D341Med (cell line): ENCODE data around the gene PRG3.

ENCODE experiments used
- DNase-seq: peaks from one replicate; pipeline ENCODE4 v3.0.0; 2012; ENCODE audit warnings: low spot score

The PRG3 gene, protein sequence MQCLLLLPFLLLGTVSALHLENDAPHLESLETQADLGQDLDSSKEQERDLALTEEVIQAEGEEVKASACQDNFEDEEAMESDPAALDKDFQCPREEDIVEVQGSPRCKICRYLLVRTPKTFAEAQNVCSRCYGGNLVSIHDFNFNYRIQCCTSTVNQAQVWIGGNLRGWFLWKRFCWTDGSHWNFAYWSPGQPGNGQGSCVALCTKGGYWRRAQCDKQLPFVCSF

DNA sequence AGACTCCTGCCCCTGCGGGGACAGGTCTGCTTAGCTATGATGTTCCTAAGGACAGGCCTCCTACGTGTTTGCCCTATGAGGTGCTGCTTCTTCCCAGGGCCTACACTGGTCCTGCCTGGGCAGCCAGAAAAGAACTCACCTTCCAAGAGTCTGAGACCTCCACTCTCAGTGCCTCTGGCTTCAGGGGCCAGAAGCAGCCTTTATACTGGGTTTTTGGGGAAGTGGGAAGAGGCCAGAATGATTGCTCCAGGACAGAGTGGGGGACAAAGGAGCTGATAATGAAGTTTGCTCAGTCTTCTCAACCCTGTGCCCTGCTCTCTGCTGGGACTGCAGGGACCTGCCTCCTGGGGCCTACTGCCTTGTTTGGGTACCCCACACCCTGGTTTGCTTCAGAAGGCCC, at the start of gene PRG3:
Gene PRG3, minus strand, starts transcription at position 176 of the 400 bp plus-strand sequence. CDS start 442 bp downstream, outside the sequence.
- no peak for DNase-seq

DNA sequence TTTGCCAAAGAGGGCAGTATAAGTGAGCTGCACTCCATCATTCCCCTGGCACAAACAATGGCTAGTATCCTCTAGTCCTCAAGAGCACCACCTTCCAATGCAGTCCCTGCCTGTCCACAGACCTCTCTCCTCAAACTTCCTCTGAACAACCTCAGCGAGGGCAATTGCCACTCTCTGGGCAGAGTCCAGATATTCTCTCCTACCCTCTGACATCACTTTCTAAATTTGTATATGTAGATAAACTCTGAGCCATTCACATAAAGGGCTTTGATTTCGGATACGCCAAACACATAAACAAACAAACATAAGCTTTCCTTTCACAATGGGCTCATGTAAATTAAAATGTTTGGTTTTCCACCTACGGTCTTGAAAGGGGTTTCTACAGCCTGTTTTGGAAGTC, 49.0 kb upstream of the PRG3 start:
- DNase-seq, result no peak

DNA sequence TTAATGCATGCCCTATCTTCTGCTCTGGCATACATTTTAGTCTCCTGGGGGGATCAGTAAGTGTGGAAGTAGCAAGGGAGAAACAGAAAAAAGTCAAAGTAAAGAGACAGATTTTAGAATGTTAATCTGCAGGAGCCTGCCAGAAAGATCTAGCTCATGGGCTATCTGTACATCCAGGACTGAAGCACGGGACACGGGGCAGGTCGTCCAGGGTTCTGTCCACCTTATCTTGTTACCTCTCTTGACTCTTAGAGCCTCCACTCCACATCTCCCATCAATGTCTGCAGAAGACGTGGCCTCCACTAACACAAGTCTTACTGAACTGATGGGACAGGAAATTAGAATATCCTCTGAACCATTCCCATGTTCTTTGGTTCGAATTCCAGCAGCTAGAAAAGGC, 47.7 kb upstream of the PRG3 start:
- DNase-seq, result no peak

DNA sequence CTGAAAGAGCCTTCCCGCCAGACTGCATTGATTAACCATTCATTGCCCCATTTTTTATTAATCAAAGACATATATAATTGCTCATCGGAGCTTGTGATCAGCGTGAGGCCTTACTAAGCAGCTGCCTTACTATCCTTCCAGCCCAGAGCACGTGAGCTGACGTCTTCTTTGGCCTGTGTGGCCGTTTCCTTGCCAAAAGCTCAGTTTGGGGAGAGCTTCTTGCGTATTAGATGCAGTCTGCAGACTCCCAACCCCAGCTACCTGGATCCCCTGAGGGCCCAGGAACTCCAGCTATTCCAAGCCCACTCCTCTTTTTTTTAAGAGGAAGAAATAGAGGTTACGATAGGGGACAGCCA, 46.8 kb upstream of the PRG3 start:
- no peak for DNase-seq

DNA sequence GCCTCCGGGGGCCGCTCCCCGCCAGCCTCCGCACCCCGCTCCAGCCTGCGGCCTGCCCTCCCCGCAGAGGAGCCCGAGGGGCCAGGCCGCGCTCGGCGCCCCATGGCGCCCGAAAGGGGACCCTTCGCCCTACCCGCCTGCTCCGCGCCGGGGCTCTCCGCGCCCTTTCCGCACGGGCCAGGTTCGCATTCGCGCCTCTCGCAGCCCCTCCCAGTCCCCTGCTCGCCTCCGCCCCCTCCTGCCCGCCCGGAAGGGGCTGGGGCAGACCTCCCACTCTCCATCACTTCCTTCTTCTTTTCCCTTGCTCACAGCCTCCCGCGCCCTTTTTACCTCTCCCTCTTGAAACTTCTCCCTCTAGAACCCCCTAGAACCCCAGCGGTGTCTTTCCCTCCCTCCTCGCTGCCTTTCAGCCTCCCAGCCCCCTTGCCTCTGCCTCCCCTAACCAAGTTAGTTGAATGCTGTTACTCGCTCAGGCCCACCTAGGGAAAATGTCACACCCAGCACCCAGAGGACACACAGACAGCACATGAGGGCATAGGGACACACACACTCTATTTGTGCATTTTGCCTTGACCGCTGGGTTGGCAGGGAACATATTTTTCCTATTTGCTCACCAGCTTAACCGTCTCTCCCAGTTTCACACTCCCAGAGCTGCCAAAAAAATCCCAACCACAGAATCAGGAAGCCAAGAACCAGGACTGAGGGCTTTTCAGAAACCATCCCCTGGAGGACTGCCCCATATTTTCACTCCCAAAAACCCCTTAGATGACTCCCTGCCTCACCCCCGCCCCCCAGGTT, 46.2 kb upstream of the PRG3 start, which contains the start of gene SLC43A3:
Gene SLC43A3, minus strand, starts transcription at position 193 of the 798 bp plus-strand sequence. CDS start 949 bp downstream, outside the sequence.
- peak; percentile 55 for DNase-seq

DNA sequence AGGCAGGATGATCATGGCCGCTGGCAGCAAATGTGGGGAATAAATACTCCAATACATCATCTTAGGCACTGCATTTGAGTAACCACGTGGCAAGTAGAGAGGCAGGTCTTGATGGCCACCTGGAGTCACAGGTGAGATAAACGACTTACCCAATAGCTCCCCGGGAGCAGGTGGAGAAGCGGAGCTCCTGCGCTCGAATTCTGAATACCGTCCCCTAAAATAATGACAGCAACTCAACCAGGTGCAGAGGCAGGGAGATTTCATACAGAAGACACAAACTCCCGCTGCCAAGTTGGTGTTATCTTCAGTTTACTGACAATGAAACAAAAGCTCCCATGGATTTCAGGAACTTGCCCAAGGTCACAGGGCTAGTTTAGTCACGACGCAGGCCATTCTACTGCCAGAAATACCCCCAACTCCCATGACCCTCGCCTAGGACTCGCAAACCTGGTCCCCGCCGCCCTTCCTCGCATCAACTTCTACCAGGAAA, 45.5 kb upstream of the PRG3 start:
- no peak for DNase-seq

DNA sequence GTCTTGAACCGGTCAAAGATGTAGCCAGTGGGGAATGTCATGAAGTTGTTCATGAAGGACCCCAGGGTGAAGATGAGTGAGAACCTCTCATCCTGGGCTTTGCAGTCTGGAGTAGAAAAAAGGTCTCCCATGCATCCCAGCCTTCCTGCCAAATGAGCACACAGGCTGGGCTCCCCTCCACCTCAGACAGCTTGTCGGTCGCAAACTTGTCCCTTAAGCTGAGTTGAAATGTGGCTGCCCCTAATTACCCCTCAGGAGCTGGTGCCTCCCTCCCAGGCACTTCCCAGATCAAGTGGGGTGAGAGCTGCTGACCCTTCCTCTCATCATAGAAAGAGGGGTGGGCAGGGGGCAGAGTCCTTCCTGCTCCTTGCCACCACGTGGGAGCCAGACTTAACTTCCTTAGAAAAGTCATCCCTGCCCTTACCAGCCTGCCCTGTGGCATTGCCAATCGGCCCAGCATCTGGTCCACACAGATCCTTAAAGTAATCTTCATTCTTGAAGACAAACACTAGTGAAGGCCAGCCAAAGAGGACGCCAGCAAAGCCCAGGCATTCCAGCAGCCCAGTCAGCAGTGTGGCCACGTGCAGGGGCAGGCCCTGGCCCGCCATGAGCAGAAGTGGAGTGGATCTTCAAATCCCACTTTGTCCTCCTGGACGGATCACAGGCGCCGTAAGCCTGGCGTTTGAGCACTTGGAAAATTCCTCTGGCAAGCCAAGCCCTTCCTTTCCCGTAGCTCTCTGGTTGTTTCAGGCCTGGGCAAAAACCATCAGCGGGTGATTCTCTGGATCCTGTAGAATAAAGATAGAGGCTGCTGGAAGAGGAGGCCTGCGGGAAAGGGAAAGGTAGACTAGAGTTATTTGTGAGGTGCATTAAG, 44.9 kb upstream of the PRG3 start:
- DNase-seq, result no peak

DNA sequence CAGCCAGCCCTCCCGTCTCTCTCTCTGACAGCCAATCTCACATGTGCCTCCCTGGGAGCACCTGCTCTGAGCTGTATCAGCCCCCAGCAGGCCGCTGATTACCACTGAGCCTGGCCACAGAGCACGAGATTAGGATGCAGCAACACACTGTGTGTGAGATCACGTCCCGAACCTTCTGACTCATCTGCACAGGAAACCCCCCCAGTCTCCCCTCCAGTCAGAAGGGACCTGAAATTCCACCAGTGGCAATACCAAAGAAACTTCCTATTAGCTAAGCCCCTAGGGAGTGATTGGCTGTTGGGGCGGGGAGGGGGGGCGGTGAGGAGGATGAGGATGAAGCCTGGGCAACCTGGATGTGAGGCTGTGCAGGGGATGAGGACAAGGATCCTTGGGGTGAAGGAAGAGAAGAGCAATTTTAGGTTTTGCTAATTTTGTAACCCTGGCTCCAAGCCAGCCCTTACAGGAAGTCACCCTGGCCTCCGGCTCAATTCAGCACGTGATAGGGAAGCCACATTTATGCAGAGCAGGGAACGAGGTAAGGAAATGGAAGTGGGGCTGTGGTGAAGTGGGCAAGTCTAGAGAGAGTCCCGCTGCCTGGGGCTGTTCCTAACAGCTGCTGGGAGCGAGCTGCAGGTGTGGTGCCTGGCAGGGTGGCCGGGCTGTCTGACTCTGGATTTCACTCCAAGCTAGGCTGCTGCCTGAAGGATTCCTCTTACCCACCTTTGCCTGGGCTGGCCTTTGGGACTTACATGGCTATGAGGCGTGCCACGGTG, 44.0 kb upstream of the PRG3 start:
- no peak for DNase-seq

DNA sequence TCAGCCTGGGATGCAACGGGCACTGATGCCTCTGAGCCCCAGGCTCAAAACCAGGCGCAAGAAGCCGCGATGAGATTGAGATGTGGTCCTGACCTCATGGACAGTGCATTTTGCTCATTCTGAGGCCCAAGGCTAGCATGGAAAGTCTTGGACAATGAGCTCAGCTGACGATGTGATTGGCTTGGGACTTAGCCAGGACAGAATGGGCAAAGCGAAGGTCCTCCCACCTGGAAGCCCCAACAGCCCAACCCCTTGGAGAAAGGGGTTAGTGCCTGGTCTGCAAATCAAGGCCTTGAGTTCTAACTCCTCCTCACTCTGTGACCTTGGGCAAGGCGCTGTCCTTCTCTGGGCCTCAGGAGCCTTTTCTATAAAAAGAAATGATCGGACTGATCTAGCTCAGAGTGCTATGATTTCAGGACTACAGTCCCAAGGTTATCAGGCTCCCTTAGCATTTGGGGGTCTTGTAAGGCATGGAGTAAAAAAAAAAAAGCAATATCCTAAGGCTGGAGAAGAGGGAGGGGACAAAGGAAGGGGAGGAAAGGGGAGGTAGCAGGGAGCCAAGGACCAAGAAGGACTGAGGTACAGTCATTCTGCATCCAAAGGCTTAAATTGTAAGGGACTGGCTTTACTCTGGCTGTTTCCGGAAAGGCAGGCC, 43.3 kb upstream of the PRG3 start:
- no peak for DNase-seq

DNA sequence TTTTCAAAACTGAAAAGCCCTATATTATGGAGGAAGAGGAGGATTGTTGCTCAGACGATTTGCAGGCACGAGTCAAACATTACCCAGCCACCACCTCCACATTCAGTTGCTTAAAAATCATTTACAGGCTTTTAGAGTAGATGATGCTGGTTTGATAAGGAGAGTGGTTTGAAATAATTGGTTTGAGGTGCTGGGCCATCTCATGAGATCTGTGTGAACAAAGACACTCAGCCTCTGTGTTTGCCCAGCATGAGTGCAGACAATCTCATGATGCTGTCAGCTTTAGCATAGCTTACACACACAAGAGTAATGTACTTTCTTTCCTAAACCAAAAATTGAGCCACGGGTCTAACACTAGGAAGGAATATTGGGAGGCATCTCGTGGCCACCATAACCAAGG, 41.7 kb upstream of the PRG3 start:
- DNase-seq, result no peak

DNA sequence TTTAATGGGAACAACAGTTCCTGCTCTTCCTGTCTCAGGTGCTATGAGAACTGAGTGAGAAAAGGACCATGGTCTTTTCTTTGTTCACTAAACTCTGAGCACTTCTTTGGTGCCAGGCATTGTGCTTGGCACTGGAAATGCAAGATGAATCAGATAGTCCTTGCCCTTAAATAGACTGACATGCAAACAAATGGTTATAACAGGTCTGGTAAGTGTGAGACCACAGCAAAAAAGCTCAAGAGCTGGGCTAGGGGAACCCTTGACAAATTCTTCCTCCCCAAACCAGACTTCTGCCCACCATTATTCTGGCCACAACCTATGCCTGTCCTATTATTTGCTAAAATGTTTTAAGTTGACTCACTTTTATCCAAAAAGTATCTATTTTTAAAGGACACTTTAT, 40.9 kb upstream of the PRG3 start:
- DNase-seq, result no peak

DNA sequence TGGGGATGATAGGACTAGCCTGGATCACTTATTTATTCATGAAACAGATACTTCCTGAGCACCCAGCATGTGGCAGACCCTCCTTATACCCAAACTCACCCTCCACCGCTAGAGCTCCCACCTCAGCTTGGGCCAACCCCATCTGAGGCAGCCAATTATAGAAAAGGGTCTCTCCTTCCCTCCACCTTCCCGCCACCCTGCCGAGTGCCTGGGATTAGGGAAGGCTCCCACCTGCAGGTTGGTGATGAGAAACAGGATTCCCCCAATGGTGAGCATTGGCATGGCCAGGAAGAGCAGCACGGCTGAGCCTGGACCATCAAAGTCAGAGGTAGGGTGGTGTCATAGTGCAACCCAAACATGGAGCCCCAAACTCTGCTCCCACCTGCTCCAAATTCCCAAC, 40.1 kb upstream of the PRG3 start:
- no peak for DNase-seq

DNA sequence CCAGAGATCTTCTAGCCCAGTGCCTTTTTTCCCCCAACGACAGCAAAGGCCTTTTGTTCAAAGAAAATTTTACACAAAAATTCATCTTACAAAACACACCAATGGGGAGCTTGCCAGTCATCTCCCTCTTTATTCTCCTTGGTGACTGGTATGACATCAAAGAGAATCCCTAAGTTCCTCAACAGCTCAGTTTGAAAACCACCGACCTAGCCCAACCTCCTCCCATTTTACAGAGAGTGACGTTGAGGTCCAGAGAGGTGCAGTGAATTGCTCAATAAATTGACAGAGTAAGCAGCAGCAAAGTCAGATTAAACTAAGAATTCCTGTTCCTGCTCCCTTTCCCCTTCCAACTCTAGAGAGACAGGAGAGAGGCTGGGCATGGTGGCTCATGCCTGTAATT, 38.2 kb upstream of the PRG3 start:
- DNase-seq, result no peak

DNA sequence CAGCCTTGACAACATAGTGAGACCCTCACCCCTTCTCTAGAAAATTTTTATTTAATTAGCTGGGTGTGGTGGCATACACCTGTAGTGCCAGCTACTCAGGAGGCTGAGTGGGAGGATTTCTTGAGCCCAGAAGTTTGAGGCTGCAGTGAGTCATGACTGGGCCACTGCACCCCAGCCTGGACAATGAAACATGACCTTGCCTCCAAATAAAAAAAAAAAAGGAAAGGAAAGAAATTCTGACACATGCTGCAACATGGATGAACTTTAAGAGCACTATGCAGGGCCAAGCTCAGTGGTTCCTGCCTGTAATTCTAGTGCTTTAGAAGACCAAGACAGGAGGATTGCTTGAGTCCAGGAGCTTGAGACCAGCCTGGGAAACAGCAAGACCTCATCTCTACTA, 37.2 kb upstream of the PRG3 start:
- no peak for DNase-seq

DNA sequence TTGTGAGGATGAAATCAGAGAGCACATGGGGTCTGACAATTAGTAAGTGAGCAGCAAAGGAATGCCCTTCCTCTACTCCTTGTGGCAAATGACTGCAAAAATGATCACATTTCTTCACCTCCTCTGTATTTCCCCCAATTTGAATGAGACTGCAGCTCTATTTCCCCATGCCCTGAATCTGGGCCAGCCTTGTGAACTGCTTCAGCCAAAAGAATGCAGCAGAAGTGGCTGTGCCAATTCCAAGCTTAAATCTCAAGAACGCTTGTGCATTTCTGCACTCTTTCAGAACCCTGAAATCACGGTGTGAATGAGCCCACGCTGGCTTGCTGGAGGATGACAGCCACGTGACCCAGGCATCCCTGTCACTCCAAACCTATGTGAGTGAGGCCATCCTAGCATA, 36.1 kb upstream of the PRG3 start:
- no peak for DNase-seq

DNA sequence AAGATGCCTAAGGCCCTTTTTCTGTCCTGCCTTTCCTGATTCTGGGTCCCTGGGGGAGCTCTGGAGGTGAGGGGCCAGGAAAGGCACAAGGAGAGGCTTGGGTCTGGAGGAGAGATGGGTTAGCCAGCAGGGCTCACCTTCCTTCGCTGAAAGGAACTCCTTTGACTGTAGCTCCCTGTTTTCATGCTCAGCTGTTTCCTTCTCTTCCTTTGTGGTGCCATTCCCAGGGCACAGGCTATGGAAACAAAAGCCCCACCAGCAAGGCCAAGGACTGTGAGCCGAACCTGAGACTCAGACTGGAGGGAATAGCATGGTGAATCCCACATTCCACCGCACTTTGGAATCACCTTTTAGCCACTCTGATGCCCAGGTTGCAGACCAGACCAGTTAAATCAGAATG, 35.5 kb upstream of the PRG3 start:
- no peak for DNase-seq

DNA sequence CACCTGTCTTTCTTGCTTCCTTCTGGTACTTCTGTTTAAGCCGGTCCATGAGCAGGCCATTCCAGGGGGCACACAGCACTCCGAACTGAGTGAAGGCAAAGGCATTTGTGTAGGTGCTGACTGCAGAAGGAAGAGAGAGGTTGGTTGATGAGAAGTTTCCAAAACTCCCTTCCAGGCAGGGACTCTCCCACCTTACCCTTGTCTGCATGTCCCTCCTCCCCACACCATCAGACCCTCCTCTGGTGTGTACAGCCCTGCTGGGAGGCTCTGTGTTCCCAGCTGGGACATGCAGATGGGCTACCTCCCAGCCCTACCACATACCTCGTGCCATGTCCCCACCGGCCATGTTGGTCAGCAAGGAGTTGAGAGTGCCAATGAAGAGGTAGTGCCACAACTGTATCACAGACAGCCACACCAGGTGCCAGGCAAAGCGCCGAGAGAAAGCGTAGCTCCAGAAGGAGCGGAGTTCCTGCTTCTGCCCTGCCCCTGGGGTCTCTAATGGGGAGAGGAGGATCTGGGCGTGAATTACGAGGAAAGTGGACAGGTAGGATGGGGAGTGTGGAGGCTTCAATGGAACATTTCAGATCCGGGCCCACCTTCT, 33.8 kb upstream of the PRG3 start:
- DNase-seq, result no peak

DNA sequence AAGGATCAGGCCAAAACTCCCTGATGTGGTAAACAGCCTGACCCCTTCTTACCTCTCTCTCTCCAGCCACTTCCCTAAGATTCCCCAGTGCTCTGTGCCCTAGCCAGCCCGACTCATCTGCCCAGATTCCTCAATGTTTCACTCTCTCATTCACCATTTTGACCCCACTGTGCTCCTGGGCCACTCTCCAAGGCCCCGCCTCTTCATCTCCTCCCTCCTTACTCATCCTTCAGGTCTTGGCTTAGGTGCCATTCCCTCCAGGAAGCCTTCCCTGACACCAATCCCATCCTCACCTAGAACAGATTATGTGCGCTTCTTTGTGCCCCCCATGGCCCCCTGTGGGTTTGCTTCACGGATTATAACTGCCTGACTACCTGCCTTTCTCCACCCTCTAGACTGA, 32.7 kb upstream of the PRG3 start:
- DNase-seq, result no peak

DNA sequence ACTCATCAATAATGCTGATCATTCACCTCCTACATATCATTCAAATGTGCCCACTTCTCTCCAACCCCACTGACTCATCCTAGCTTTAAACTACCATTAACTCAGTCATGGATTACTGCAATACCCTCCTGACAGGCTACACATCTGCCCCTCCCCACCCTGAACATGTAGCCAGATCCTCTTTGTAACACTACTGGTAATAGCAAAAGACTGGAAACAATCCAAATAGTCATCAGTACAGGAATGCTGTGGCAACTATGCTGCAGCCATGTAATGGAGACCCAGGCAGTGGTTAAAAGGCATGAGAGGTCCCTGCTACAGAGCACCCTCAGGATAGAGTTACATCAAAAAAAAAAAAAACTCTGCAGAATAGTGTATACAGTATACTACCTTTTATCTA, 29.3 kb upstream of the PRG3 start:
- no peak for DNase-seq

DNA sequence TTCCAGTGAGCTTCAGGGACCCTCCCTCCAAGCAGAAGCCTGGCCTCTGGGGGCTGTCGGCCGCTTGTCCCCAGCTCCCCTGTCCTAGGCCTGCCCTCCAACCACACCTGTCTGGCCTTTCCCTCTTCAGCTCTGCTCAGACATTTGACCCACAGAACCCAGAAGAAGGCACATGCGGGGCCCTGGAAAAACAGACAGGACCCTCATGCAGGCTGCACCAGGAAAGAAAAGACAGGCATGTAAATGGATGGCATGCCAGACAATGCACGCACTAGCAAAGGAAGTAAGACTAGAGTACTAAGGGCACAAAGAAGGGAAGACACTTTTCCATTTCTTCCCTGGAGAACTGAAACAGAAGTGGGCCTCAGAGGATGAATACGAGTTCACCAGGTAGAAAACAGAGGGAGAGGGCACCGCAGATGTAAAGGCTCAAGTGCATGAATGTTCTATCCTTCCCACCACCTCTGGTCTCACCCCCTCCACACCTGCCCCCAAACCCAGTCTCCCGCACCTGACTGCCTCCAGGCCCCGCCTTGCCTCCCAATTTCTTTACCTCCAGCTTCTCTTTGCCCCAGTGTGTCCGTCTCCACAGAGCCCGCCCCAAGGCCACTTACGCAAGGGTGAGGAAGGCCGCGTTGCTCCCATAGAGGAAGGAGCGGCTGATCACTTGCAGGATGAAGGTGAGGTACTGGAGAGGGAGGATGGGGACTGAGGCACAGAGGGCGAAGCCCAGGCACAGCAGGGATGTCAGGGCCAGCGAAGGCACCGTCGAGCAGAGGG, 28.6 kb upstream of the PRG3 start:
- no peak for DNase-seq
